MM.1S (cell line): ENCODE data around the gene TMEM229B.

ENCODE experiments used
- EZH2 ChIP-seq: fragments of 300-600 bp; sonication (generic); optimal IDR thresholded peaks from 2 replicates; pipeline ENCODE3; 2017; ENCODE audit warnings: low read depth, mild to moderate bottlenecking, antibody characterized with exemption, low read length, mixed read lengths
- EZH2phosphoT487 ChIP-seq: fragments of 300-600 bp; sonication (generic); IDR thresholded peaks from 2 replicates; pipeline ENCODE4 v1.6.1; 2018; ENCODE audit warnings: antibody characterized with exemption, low read length
- TF ChIP-seq, protein P1 (sequence below): fragments of 300-600 bp; sonication (generic); IDR thresholded peaks from 2 replicates; pipeline ENCODE4 v1.5.1; 2016; ENCODE audit warnings: antibody characterized with exemption, low read length, mixed read lengths

DNA sequence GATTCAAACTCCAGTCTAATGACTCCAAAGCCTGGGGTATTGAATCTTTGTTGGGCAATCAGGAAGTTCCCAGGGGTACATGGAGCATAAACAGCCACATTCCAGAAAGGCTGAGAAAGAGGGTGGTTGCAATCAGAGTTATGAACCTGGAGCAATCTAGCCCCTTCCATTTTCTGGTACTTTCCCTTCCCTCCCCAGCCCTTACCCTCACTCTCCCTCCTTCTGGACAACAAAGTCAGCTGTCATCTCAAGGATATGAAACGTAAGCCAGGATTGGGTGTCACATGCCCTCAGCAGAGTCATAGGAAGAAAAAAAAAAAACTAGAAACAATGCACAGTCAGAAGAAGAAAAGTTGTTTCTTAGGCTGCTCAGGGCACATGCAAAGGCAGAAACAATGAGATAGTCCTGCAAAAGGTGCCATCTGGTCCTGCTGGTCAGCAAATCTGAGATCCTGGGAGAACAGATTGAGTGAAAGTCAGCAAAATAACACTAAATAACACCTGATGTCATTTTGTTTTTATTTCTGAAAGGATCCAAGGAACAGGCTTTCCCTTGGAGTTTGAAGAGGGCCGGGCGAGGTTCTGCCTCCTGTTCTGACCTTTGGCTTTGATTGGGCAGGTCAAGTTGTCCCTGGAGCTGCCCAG is 27.1 kb downstream of the TMEM229B start:
- TF ChIP-seq, protein P1, sequence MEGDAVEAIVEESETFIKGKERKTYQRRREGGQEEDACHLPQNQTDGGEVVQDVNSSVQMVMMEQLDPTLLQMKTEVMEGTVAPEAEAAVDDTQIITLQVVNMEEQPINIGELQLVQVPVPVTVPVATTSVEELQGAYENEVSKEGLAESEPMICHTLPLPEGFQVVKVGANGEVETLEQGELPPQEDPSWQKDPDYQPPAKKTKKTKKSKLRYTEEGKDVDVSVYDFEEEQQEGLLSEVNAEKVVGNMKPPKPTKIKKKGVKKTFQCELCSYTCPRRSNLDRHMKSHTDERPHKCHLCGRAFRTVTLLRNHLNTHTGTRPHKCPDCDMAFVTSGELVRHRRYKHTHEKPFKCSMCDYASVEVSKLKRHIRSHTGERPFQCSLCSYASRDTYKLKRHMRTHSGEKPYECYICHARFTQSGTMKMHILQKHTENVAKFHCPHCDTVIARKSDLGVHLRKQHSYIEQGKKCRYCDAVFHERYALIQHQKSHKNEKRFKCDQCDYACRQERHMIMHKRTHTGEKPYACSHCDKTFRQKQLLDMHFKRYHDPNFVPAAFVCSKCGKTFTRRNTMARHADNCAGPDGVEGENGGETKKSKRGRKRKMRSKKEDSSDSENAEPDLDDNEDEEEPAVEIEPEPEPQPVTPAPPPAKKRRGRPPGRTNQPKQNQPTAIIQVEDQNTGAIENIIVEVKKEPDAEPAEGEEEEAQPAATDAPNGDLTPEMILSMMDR = no peak
- TF ChIP-seq EZH2 (no peak), EZH2phosphoT487 (no peak)
